Lower leg skin (tissue), 3 donors: Measurements from ENCODE around the gene OGFOD2.

ENCODE experiments used
- CTCF ChIP-seq, 3 donors: fragments of 450-650 bp; IDR thresholded peaks; one replicate each; pipeline ENCODE4 v1.5.1; 2016; ENCODE audit warnings: antibody characterized with exemption in 3 of 3, mild to moderate bottlenecking in 3 of 3, moderate library complexity in 2 of 3
- POLR2A ChIP-seq, 2 donors: fragments of 450-650 bp; IDR thresholded peaks; one replicate each; pipeline ENCODE4 v1.6.1; 2016 to 2017; ENCODE audit warnings: antibody characterized with exemption in 2 of 2, mild to moderate bottlenecking in 1 of 2, moderate library complexity in 1 of 2

DNA sequence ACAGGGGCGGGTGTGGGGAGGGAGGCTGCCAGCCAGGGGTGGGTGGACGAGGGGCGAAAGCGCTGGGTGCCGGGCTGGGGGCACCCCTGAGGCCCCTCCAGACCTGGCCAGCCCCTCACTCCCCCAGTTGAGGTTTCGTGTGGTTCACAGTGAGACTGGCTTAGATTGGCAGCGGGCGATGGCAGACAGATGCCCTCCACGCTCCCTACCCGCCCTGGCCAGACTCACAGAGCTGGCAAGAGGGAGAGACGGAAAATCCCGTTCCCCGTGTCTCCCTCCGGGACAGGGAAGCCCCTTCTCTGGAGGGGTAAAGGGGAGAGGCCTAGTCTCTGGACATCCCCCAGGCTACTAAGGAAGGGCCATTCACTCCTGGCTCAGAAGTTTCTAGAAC lies 45.9 kb upstream of the OGFOD2 start:
- TF ChIP-seq CTCF (IDR thresholded peaks at IDR 0.05) (no peak), POLR2A (IDR thresholded peaks at IDR 0.05) (no peak)
